ENCODE measurements around the gene ZNF79. TPM values are rescaled to one million over a fixed set of nuclear protein-coding genes. Genes with fewer than 3 reads are reported as not detected.
A peak's percentile ranks its signal among the peaks of the same experiment; 100 is the strongest.

Gene ZNF79
- total and polyA plus RNA-seq, 7 donors, result 2.7 to 10.7 (median 6.0) TPM

DNA sequence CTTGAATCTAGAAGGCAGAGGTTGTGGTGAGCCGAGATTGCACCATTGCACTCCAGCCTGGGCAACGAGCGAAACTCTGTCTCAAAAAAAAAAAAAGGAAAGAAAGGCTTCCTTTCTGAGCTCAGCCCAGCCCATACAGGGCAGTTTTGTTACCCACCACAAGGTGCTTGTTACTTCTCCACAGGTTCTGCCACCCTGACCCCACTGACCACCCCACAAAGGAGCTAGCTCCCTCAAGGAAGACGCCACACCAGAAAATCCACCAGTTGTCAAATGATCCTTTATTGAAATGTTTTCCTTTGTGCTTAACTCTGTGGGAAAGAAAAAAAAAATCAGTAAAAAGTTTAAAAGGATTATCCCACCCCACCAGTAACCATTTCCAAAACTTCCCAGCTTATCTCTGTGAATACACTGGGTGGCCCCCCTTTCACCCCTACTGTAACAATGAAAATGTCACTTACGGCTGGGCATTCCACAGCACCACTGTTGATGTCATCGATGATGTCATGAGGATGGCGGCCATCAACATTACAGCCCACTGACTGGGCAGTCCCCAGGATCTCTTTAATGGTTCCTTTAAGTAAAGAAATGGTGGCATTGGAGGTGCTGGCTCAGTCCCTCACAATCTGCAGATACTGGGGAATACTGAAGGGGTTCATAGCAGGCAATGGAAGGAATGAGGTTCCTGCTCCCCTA lies 23.4 kb downstream of the ZNF79 start:
- H3K36me3 ChIP-seq (ENCODE audit: insufficient read depth in 1 of 2, low read depth in 1 of 2), result peaks cover 2 to 81% of the 10 kb centered on the region in 2 donors
- H3K4me1 ChIP-seq, result peaks cover 28% of the 10 kb centered on the region
- no peak overlapping the region for H3K4me3 ChIP-seq
- DNase-seq (no peak), ATAC-seq (no peak)
- WGBS, 3 donors, result 74 to 81% (median 76%) methylated on average over 7 of the region's 7 CpGs
- TF ChIP-seq, protein P1, sequence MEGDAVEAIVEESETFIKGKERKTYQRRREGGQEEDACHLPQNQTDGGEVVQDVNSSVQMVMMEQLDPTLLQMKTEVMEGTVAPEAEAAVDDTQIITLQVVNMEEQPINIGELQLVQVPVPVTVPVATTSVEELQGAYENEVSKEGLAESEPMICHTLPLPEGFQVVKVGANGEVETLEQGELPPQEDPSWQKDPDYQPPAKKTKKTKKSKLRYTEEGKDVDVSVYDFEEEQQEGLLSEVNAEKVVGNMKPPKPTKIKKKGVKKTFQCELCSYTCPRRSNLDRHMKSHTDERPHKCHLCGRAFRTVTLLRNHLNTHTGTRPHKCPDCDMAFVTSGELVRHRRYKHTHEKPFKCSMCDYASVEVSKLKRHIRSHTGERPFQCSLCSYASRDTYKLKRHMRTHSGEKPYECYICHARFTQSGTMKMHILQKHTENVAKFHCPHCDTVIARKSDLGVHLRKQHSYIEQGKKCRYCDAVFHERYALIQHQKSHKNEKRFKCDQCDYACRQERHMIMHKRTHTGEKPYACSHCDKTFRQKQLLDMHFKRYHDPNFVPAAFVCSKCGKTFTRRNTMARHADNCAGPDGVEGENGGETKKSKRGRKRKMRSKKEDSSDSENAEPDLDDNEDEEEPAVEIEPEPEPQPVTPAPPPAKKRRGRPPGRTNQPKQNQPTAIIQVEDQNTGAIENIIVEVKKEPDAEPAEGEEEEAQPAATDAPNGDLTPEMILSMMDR (IDR thresholded peaks at IDR 0.05), result no peak
- intact Hi-C loops (cut with DNase I), result no loop called here
- H3K9me3 ChIP-seq, result peaks cover 3% of the 10 kb centered on the region
- H3K27ac ChIP-seq, result peak overlapping the region; percentile 69
- no peaks in the 10 kb centered on the region for H3K27me3 ChIP-seq (ENCODE audit: insufficient read depth in 3 of 3, low read length in 2 of 3)

DNA sequence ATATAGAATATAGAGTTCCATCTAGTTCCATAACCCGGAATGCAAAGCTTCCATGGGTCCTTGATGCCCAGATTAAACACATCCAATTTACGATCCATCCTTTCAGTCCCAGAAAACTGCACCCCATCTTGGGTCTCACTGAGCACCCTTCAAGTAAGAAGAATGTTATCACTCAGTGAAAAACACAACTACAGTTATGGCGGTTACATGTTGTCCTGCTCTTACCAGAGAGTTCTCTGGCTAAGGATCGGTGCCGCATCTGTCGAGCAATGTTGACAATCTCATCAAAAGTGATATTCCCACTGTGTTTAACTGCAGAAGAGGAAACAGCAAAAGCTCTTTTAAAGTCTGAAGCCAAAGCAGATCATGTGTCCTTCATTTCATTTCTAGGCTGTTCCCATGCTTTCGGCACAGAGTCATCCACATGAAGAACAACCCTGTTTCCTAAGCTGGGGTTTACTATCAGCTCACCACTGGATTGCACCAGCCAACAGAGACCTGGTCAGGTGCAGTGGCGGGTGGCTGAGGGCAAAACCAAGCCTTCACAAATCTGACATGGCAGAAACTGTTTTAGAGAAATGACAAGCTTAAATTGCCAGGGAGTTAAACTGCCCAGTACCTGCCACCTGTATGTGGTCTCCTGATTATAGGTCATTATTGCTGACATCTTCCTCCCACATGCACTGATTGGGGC lies 24.1 kb downstream of the ZNF79 start:
- DNase-seq (no peak), ATAC-seq (no peak)
- intact Hi-C loops (cut with DNase I), result no loop called here
- peak overlapping the region; percentile 91 for H3K27ac ChIP-seq
- H3K4me3 ChIP-seq, result peak overlapping the region; percentile 96
- TF ChIP-seq, protein P1 (IDR thresholded peaks at IDR 0.05), result no peak
- H3K27me3 ChIP-seq (ENCODE audit: insufficient read depth in 3 of 3, low read length in 2 of 3), result no peaks in the 10 kb centered on the region
- H3K4me1 ChIP-seq, result peaks cover 34% of the 10 kb centered on the region
- H3K36me3 ChIP-seq (ENCODE audit: insufficient read depth in 1 of 2, low read depth in 1 of 2), result peaks cover 2 to 74% of the 10 kb centered on the region in 2 donors
- peaks cover 3% of the 10 kb centered on the region for H3K9me3 ChIP-seq
- 77 to 91% (median 79%) methylated on average over 8 of the region's 8 CpGs for WGBS, 3 donors

DNA sequence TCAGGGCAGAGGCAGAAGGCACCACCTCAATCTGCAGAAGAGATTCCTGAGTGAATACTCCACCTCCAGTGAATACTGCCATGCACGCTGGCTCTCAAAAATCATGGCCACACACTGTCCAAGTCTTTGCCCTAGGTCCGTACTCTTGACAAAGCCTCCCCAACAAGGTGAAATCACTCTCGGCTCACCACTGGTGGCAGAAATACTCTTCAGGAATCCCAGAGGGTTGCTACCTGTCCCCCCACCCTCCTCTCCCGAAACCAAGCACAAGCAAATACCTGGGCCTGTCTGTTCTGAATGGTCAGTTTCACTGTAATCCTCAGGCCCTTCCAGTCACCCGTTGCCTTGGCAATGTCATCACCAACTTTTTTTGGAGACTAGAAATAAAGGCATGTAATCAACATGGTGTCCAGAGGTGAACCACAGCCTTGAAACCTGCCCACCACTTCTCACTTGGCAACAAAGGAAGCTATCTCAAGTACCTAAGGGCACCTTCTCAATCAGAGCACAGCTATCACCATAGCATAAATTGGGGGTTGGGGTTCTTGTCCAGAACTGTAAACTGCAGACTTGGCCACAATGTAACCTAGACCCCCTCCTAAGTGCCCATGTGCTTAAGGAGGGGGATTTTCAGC lies 25.3 kb downstream of the ZNF79 start:
- ATAC-seq (no peak), DNase-seq (no peak)
- H3K27me3 ChIP-seq (ENCODE audit: insufficient read depth in 3 of 3, low read length in 2 of 3), result no peaks in the 10 kb centered on the region
- peaks cover 3% of the 10 kb centered on the region for H3K9me3 ChIP-seq
- peaks cover 34% of the 10 kb centered on the region for H3K4me1 ChIP-seq
- H3K36me3 ChIP-seq (ENCODE audit: insufficient read depth in 1 of 2, low read depth in 1 of 2), result peaks cover 2 to 62% of the 10 kb centered on the region in 2 donors
- peak overlapping the region; percentile 91 for H3K27ac ChIP-seq
- TF ChIP-seq, protein P1 (IDR thresholded peaks at IDR 0.05), result no peak
- peak overlapping the region; percentile 96 for H3K4me3 ChIP-seq
- intact Hi-C loops (cut with DNase I), result no loop called here
- WGBS, 3 donors, result 53 to 61% (median 55%) methylated on average over 5 of the region's 5 CpGs

DNA sequence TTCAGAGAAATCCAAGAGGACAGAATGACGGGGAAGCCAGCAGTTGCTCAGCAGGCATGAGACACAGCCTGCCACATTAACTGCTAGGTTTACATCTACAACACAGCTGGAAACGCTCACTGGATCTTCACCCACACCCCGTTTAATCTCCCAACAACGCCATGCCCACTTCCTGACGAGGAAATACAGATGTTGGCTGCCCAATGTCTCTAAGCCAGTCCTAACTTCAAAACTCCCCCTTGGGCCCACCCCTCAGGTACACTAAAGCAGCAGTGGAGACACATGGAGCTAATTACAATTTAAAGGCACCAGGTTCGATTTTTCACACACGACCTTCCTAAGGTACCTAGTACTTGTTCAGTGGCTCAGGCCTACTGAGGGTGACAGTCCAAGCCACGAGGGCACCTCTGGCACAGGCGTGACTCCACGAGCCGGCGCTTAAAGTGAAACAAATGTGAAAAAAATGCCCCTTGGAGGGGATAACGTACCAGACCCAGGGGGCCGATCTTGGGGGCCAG lies 26.1 kb downstream of the ZNF79 start:
- DNase-seq (peak in 1 of 2 donors; percentile 36), ATAC-seq (peak; percentile 14 to 27 (median 18))
- peak overlapping the region; percentile 91 for H3K27ac ChIP-seq
- TF ChIP-seq, protein P1 (IDR thresholded peaks at IDR 0.05), result no peak
- WGBS, 3 donors, result 5 to 8% (median 5%) methylated on average over 14 of the region's 14 CpGs
- H3K4me1 ChIP-seq, result peaks cover 39% of the 10 kb centered on the region
- no peaks in the 10 kb centered on the region for H3K27me3 ChIP-seq (ENCODE audit: insufficient read depth in 3 of 3, low read length in 2 of 3)
- no peaks in the 10 kb centered on the region for H3K9me3 ChIP-seq
- H3K4me3 ChIP-seq, result peak overlapping the region; percentile 96
- H3K36me3 ChIP-seq (ENCODE audit: insufficient read depth in 1 of 2, low read depth in 1 of 2), result peaks cover 2 to 62% of the 10 kb centered on the region in 2 donors
- intact Hi-C loops (cut with DNase I), result loop anchor here in 1 of 2 donors (2.0 kb wide), 1 partner anchor 26 kb away; the partner anchor contains the start of gene ZNF79

Measured in psoas muscle (tissue), 8 donors.